Sigmoid colon (tissue), 7 donors: ENCODE results near the gene STK17A. TPM values are rescaled to one million over a fixed set of nuclear protein-coding genes. Genes with fewer than 3 reads are reported as not detected.
"Not testable (repeated sequence)": the region's sequence is repeated elsewhere in the genome, so short reads cannot be mapped to it uniquely, and the experiment has no call there.

Experiments used
- DNase-seq: peaks from one replicate; pipeline ENCODE4 v3.0.0-alpha.2; 2019
- H3K27ac ChIP-seq, 4 donors: fragments of 200-600 bp; sonication (generic); one replicate each; pipeline ENCODE4 v1.5.1; 2016 to 2019; ENCODE audit warnings: mild to moderate bottlenecking in 1 of 4
- H3K27me3 ChIP-seq, 3 donors: fragments of 200-600 bp; sonication (generic); one replicate each; pipeline ENCODE4 v1.5.1; 2019; ENCODE audit warnings: mild to moderate bottlenecking in 1 of 3
- H3K36me3 ChIP-seq, 4 donors: fragments of 200-600 bp; sonication (generic); one replicate each; pipeline ENCODE4 v1.5.1; 2016 to 2019
- H3K4me1 ChIP-seq, 4 donors: fragments of 200-600 bp; sonication (generic); one replicate each; pipeline ENCODE4 v1.5.1; 2017 to 2019
- H3K4me3 ChIP-seq, 4 donors: fragments of 200-600 bp; sonication (generic); one replicate each; pipeline ENCODE4 v1.5.1; 2017 to 2019; ENCODE audit warnings: mild to moderate bottlenecking in 2 of 4, moderate library complexity in 1 of 4
- H3K9me3 ChIP-seq, 4 donors: fragments of 200-600 bp in 3 of 4; sonication (generic) in 3 of 4; one replicate each; pipeline versions ENCODE4 v1.5.1 to v1.6.1; 2013 to 2019
- CTCF ChIP-seq, 4 experiments: fragments of 450-650 bp in 3 of 4; fragments of 200-600 bp in 1 of 4; IDR thresholded peaks; one replicate each; pipeline ENCODE4 v1.5.1; 2016 to 2019; ENCODE audit warnings: antibody characterized with exemption in 4 of 4, mild to moderate bottlenecking in 3 of 4, moderate library complexity in 2 of 4
- EP300 ChIP-seq, 4 donors: sonication (generic); formaldehyde crosslinking; IDR thresholded peaks; one replicate each; pipeline ENCODE4 v1.6.1; 2017; ENCODE audit warnings: antibody characterized with exemption in 4 of 4
- POLR2A ChIP-seq, 2 donors: fragments of 450-650 bp; IDR thresholded peaks; one replicate each; pipeline ENCODE4 v1.6.1; 2016; ENCODE audit warnings: antibody characterized with exemption in 2 of 2, mild to moderate bottlenecking in 2 of 2, moderate library complexity in 2 of 2
- POLR2AphosphoS5 ChIP-seq, 4 donors: sonication (generic); formaldehyde crosslinking; IDR thresholded peaks; one replicate each; pipeline ENCODE4 v1.6.1; 2017; ENCODE audit warnings: antibody characterized with exemption in 4 of 4
- WGBS, 2 donors: extraction: QIAGEN DNeasy Blood & Tissue Kit; methylation state at CpG; one replicate each; pipeline ENCODE4 v1.1.7; 2013; 5-methylcytosine and 5-hydroxymethylcytosine counted together
- intact Hi-C: fragments of 100-400 bp; cut with DNase I; formaldehyde crosslinking; loops from one replicate; pipeline ENCODE4 v1.15.1; 2023
- polyA plus RNA-seq, 3 donors: library from polyadenylated mRNA; stranded (reverse); fragments of 200-250 nt; gene quantifications; one replicate each; pipeline ENCODE4 v1.2.3, GENCODE V29; 2013
- total RNA-seq, 4 donors: library from RNA; depleted of rRNA; stranded (reverse); fragments of >200 nt; gene quantifications; one replicate each; pipeline ENCODE4 v1.1.0, GENCODE V29; 2016
- donor health status: healthy with polysubstance abuse.
- donor health status: Bipolar disorder and iron deficiency.
- donor health status: healthy.

STK17A gene
- total and polyA plus RNA-seq, 7 donors = 9.3 to 29.6 (median 16.8) TPM

- Histone ChIP-seq H3K27ac (no peak overlapping the region), H3K4me3 (no peak overlapping the region), H3K27me3 (no peaks in the 10 kb centered on the region), H3K36me3 (no peaks in the 10 kb centered on the region), H3K4me1 (no peaks in the 10 kb centered on the region), H3K9me3 (no peaks in the 10 kb centered on the region)
- WGBS, 2 donors = 23 to 49% methylated on average over 6 of the region's 6 CpGs
- DNase-seq = no peak
- no peak for TF ChIP-seq POLR2A (IDR thresholded peaks at IDR 0.05)
- intact Hi-C loops = no loop called here
Observed at GRCh38 chr7:43565786-43566185, 17.1 kb upstream of the STK17A start.

DNA sequence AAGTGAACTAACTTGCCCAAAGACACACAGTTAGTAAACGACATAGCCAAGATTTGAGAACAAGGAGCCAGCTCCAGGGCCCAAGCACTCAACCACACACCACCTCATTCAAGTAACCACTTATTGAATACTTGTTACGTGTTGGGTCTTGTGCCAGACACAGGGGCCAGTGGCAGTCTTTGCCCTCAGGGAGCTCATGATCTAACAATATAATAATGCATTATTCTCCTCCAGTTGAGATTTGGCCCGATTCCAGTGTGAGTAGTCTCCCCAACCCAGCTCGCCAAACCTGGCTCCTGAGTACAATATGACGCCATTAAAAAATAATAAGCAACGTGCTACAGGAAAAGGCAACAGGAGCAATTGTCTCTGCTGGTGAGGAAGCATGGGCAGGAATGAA, 14.4 kb upstream of the STK17A start:
- Histone ChIP-seq H3K9me3 (no peaks in the 10 kb centered on the region), H3K27me3 (no peaks in the 10 kb centered on the region), H3K36me3 (no peaks in the 10 kb centered on the region), H3K4me1 (no peaks in the 10 kb centered on the region), H3K4me3 (no peak overlapping the region), H3K27ac (no peak overlapping the region)
- intact Hi-C loops = no loop called here
- no peak for DNase-seq
- WGBS, 2 donors = 85 to 90% methylated on average over 6 of the region's 6 CpGs
- TF ChIP-seq EP300 (IDR thresholded peaks at IDR 0.05) (no peak), POLR2AphosphoS5 (IDR thresholded peaks at IDR 0.05) (no peak), POLR2A (IDR thresholded peaks at IDR 0.05) (no peak), CTCF (IDR thresholded peaks at IDR 0.05) (no peak)

DNA sequence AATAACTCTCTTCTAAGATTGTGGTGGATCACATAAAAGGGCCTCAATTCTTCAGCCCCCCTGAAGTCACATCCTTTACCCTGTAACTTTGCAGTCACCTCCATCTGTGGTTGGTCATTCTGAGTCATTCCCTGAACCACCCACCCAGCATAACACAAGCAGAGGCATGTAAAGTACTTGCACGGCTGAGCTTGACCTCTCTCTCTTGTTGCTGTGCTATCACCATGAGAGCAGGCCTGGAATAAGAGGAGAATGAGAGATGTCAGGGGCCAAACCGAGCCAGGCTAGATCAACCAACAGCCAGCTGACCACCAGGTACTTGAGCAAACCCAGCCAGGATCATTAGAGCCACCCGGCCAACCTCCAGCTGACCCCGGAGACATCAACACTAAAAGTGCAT, 13.5 kb upstream of the STK17A start:
- no peak for DNase-seq
- no peak overlapping the region for H3K4me3 ChIP-seq
- H3K27ac ChIP-seq = no peak overlapping the region
- intact Hi-C loops = no loop called here
- TF ChIP-seq CTCF (IDR thresholded peaks at IDR 0.05) (no peak), EP300 (IDR thresholded peaks at IDR 0.05) (no peak), POLR2AphosphoS5 (IDR thresholded peaks at IDR 0.05) (no peak)
- no peaks in the 10 kb centered on the region for H3K4me1 ChIP-seq
- H3K9me3 ChIP-seq = no peaks in the 10 kb centered on the region
- H3K27me3 ChIP-seq = no peaks in the 10 kb centered on the region
- 82 to 83% methylated on average over 4 of the region's 4 CpGs for WGBS, 2 donors
- H3K36me3 ChIP-seq = no peaks in the 10 kb centered on the region

GRCh38 chr7:43570688-43571365, 12.1 kb upstream of the STK17A start:
- no peak for DNase-seq
- intact Hi-C loops = no loop called here
- TF ChIP-seq EP300 (IDR thresholded peaks at IDR 0.05) (no peak), POLR2AphosphoS5 (IDR thresholded peaks at IDR 0.05) (no peak), CTCF (IDR thresholded peaks at IDR 0.05) (no peak), POLR2A (IDR thresholded peaks at IDR 0.05) (no peak)
- Histone ChIP-seq H3K9me3 (no peaks in the 10 kb centered on the region), H3K36me3 (no peaks in the 10 kb centered on the region), H3K27me3 (no peaks in the 10 kb centered on the region), H3K4me1 (no peaks in the 10 kb centered on the region), H3K27ac (no peak overlapping the region), H3K4me3 (no peak overlapping the region)
- WGBS, 2 donors = 91 to 93% methylated on average over 4 of the region's 4 CpGs

GRCh38 chr7:43572516-43573049, 10.3 kb upstream of the STK17A start:
- peak; percentile 69 for DNase-seq
- WGBS, 2 donors = 8 to 17% methylated on average over 1 of the region's 1 CpG

DNA sequence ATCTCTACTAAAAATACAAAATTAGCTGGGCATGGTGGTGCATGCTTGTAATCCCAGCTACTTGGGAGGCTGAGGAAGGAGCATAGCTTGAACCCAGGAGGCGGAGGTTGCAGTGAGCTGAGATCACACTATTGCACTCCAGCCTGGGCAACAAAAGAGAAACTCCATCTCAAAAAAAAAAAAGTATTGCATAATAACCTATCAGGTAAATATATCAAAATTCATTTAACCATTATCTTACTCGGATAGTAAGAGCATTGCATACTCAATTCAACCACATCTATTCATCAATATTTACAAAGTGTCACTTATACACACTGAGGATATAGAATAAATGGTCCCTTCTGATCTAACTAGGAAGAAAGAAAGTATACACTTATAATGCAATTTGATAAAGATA, 9.1 kb upstream of the STK17A start:
- H3K27me3 ChIP-seq, DNase-seq, H3K27ac ChIP-seq, H3K36me3 ChIP-seq, H3K4me3 ChIP-seq, H3K4me1 ChIP-seq, intact Hi-C loops, H3K9me3 ChIP-seq: not testable (repeated sequence)
- 89 to 95% methylated on average over 2 of the region's 2 CpGs for WGBS, 2 donors

More at GRCh38 chr7:43572516-43573049, 10.3 kb upstream of the STK17A start:
- Histone ChIP-seq H3K4me3 (no peak overlapping the region), H3K27me3 (no peaks in the 10 kb centered on the region), H3K27ac (no peak overlapping the region), H3K36me3 (no peaks in the 10 kb centered on the region), H3K4me1 (no peaks in the 10 kb centered on the region), H3K9me3 (no peaks in the 10 kb centered on the region)
- TF ChIP-seq POLR2A (IDR thresholded peaks at IDR 0.05) (no peak), POLR2AphosphoS5 (IDR thresholded peaks at IDR 0.05) (peak in 1 of 4 donors; percentile 60)
- intact Hi-C loops = no loop called here
